ENCODE measurements around the gene KHDC1.

DNA sequence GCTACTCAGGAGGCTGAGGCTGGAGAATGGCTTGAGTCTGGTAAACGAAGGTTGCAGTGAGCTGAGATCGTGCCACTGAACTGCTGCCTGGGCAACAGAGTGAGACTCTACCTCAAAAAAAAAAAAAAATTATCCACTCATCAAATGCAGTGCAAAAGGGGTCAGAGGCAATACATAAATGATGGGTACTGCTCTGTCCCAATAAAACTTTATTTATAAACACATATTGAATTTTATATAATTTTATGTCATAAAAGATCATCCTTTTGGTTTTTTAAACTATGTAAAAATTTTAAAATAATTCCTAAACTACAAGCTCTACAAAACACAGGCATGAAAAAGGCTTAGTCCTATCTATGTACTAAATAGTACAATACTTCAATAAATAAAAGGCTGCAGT, 10.3 kb downstream of the KHDC1 start:
- TF ChIP-seq POLR2A (IDR thresholded peaks at IDR 0.05) = no peak
- TF ChIP-seq, protein P1, sequence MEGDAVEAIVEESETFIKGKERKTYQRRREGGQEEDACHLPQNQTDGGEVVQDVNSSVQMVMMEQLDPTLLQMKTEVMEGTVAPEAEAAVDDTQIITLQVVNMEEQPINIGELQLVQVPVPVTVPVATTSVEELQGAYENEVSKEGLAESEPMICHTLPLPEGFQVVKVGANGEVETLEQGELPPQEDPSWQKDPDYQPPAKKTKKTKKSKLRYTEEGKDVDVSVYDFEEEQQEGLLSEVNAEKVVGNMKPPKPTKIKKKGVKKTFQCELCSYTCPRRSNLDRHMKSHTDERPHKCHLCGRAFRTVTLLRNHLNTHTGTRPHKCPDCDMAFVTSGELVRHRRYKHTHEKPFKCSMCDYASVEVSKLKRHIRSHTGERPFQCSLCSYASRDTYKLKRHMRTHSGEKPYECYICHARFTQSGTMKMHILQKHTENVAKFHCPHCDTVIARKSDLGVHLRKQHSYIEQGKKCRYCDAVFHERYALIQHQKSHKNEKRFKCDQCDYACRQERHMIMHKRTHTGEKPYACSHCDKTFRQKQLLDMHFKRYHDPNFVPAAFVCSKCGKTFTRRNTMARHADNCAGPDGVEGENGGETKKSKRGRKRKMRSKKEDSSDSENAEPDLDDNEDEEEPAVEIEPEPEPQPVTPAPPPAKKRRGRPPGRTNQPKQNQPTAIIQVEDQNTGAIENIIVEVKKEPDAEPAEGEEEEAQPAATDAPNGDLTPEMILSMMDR (IDR thresholded peaks at IDR 0.05) = no peak
